GM19397 (cell line): ENCODE results near the gene C2CD3.

ENCODE experiments used
- ATAC-seq: cut with Tn5 transposase; IDR thresholded peaks from one replicate; pipeline ENCODE4 v1.9.1; 2021; ENCODE audit warnings: mild to moderate bottlenecking, moderate library complexity; ENCODE audit not compliant: unreplicated experiment

C2CD3 gene

GRCh38 chr11:73969091-73969490 is 201.7 kb downstream of the C2CD3 start:
- no peak for ATAC-seq

- ATAC-seq: no peak
Observed at GRCh38 chr11:73968356-73968966, 202.3 kb downstream of the C2CD3 start.

GRCh38 chr11:73965764-73966121 is 205.1 kb downstream of the C2CD3 start:
- no peak for ATAC-seq

GRCh38 chr11:73965076-73965763 is 205.6 kb downstream of the C2CD3 start:
- no peak for ATAC-seq

- no peak for ATAC-seq
Observed at GRCh38 chr11:73963861-73964260, 206.9 kb downstream of the C2CD3 start.
